GM21367 (cell line): ENCODE data around the gene ATG9B.
"Not testable (repeated sequence)": the region's sequence is repeated elsewhere in the genome, so short reads cannot be mapped to it uniquely, and the experiment has no call there.

Experiments used
- ATAC-seq: cut with Tn5 transposase; IDR thresholded peaks from one replicate; pipeline ENCODE4 v1.9.1; 2021; ENCODE audit not compliant: unreplicated experiment

The ATG9B gene

DNA sequence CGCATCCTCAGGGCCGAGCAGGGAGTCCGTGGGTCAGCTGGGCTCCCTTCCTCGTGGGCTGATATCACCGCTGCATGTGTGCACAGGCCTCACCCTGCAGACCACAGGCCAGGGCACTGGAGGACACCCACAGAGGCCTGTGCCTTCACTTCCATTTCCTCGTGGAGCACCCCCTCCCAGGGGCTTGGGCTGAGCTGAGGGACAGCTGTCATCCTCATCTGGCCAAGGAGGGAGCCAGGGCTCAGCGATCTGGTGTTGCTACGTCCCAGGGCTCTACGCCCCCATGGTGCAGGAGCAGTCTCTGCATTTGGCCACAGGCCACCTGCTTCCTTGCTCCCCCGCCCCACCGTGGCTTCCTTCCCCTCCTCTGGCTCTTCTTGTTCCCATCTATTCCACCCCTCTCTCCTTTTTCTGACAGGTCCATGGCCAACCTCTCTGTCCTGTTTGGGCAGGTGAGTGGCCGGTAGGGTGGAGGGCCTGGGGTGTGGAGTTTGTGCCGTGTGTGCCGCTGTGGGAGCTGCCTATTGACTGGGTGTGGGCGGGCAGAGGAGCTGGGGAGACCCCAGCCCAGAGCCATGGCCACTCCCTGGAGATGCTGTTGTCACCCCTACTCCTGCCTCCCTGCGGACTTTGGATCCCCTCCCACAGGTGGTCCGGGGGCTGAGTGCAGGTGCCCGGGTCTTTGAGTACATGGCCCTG, 15.7 kb upstream of the ATG9B start:
- ATAC-seq, result no peak

DNA sequence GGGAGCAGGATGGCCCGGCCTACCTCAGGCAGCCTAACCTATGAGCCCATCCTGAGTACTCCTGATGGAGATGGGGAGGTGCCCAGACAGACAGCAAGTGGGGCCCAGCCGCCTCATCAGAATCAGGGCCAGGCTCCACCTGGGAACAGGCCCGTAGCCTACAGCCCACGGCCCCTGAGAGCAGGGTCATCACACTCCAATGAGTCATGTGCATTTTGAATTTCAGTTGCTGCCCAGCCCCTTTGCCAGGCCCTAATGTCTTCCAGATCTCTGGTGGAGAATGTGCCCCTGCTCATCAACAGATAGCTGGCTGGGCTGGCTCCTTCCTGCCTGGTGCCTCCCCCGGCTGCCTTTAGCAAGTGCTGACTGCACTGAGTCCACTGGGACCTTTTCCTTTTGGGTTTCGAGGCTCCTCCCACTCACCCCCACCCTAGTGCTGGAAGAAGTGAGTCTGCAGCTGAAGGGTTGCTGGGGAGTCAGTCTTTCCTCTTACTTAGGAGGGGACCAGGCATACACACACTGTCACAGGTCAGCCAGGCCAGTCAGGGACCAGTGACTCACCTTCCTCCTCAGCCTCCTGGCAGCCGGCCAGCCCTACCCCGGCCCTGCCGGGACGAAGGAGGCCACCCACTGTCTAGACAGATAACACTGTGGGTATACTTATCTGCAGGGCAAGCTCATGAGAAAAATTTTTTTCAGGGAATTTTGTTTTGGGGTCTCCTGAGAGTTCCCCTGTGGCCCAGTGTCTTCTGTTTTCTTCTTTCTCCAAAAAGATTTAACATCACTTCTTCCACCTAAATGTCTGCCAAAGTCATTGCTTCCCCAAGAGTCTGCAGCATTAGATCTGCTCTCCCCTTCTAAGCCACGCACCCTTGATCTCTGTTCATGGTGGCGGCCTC, 14.9 kb upstream of the ATG9B start:
- no peak for ATAC-seq

DNA sequence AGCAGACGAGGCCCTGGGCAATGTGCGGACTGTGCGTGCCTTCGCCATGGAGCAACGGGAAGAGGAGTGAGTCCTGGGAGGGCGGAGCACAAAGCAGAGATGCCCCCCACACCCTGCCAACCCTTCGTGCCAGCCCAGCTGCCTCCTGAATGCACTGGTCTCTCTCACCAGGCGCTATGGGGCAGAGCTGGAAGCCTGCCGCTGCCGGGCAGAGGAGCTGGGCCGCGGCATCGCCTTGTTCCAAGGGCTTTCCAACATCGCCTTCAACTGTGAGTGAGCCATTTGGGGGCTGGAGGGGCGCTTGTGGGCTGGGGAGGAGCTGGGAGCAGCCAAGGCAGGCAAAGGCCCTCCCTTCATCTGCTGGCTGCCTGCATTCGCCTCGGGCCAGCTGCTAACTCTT, 11.6 kb upstream of the ATG9B start:
- no peak for ATAC-seq

DNA sequence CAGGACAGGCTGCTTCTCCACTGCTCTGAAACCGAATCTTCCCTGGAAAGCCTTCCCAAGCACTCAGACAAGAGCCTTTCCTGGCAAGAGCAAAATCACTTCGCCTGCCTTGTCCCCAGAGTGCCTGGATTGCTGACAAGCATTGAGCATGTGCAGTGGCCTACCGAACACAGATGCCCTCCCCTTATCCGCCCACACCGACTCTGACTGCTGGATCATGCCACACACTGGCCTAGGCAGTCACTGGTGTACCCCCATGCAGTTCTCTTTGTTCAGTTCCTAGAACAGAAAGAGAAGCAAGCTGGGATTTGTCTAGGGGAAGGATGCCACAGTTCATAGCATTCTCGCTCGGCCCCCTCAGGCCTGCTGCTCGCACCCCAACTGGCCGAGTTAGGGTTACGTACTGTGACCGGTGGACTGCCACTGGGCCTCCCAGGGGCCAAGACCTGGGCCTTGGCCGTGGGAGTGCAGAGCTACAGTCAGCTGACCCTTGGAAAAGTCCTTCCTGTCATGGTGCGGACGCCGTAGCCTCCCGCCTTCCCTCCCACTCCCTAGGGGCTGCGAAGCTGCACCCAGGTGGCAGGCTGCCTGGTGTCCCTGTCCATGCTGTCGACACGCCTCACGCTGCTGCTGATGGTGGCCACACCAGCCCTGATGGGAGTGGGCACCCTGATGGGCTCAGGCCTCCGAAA, 10.9 kb upstream of the ATG9B start:
- ATAC-seq, result no peak

DNA sequence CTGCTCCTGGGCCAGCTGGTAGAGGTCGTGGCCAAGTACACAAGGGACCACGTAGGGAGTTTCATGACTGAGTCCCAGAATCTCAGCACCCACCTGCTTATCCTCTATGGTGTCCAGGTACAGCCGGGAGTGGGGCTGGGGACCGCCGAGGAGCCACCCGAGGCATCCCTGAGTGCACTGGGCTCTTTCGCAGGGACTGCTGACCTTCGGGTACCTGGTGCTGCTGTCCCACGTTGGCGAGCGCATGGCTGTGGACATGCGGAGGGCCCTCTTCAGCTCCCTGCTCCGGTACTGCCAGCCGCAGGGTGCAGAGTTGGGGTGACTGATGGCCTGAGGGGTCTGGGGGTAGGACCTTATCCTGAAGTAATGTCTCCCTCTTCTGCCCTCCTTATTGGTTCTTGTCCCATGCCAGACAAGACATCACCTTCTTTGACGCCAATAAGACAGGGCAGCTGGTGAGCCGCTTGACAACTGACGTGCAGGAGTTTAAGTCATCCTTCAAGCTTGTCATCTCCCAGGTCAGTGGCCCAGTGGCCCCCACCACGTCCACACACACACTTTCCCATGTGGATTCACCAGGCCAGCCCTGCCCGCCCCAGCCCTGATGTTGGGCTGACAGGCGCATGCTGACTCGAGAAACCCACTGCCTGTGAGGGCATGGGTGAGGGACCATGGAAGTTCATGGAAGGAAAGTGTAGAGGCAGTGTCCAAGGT, 10.2 kb upstream of the ATG9B start:
- ATAC-seq, result no peak

DNA sequence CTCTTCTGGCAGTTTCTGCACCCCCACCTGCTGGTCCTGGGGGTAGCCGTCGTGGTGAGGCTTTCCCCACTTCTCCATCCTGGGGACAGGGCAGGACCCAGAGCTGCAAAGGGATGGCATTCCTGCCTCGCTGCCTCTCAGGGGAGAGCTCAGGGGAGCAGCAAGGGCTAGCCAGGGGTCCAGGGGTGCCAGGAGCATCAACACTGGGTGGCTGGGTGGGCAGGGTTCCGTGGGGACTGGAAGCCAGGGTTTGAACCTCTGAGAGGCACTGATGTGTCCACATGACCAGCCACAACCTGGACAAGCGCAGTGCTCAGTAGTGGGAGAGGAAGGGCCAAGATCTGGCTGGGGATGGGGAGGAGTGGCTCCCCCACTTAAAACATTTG, 9.6 kb upstream of the ATG9B start:
- no peak for ATAC-seq

DNA sequence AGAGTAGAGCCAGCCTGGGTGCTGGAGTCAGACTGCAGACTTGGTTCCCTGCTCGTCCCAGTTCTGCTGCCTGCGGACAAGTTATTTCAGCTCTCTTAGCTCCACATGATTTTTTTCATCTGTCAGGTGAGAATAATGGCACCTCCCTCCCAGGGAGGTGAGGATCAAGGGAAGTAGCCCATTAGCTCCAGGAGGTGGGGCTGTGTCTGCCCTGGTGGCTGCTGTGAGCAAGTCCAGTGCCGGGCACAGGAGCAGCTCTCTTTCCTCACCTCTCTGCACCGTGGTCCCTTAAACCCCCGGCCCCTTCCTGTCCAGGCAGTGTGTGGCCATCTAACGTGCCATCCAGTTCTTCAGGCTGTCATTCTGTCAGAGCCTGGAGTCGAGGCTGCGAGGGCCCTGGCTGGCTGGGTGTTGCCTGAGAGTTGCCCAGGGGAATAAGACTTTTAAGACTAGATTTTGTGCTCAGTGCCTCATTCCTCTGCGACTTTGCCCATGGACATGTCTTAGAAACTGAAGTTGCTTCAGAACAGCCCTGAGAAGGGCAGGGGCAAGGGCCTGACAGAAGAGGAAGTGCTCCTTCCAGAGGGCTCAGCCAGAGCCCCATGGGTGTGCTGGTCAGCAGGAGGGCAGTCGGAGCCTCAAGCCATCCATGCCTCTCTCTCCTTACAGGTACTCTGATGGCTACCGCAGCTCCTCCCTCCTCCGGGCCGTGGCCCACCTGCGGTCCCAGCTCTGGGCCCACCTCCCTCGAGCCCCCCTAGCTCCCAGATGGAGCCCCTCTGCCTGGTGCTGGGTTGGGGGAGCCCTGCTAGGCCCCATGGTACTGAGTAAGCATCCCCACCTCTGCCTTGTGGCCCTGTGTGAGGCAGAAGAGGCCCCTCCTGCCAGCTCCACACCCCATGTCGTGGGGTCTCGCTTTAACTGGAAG, 8.9 kb upstream of the ATG9B start:
- no peak for ATAC-seq

DNA sequence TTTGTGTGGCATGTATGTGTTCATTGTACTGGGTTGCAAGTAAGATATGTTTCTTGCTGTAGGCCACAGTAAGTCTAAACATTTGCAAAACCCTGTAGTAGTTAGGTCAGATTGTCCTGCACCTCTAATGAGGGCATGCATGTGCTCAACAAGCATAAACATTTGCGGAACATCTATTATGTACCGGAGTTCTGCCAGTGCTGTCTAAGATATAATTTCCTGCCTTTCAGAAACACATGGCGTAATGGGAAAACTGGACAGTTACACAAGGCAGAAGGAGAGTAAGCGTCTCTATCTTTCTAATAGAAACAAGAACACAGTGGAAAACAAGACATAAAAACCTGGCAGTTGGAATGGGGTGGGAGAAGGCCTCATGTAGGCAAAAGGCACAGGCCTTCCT, 6.7 kb upstream of the ATG9B start:
- ATAC-seq, result no peak

DNA sequence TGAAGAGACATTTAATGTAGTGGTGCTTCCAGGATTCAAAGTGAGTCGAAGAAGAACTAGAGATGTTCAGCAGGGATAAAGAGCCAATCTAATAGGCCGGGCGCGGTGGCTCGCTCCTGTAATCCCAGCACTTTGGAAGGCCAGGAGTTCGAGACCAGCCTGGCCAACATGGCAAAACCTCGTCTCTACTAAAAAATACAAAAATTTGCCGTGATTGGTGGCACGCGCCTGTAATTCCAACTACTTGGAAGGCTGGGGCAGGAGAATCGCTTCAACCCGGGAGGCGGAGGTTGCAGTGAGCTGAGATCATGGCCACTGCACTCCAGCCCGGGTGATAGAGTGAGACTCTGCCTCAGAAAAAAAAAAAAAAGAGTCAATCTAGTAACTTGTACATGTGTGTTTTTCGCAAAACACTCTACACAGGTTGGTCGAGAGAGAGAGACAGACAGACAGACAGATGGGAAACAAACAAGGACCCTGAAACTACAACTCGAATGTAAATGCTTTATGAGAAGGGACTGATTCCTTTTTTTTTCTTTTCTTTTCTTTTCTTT, 4.7 kb upstream of the ATG9B start:
- ATAC-seq, result no peak

DNA sequence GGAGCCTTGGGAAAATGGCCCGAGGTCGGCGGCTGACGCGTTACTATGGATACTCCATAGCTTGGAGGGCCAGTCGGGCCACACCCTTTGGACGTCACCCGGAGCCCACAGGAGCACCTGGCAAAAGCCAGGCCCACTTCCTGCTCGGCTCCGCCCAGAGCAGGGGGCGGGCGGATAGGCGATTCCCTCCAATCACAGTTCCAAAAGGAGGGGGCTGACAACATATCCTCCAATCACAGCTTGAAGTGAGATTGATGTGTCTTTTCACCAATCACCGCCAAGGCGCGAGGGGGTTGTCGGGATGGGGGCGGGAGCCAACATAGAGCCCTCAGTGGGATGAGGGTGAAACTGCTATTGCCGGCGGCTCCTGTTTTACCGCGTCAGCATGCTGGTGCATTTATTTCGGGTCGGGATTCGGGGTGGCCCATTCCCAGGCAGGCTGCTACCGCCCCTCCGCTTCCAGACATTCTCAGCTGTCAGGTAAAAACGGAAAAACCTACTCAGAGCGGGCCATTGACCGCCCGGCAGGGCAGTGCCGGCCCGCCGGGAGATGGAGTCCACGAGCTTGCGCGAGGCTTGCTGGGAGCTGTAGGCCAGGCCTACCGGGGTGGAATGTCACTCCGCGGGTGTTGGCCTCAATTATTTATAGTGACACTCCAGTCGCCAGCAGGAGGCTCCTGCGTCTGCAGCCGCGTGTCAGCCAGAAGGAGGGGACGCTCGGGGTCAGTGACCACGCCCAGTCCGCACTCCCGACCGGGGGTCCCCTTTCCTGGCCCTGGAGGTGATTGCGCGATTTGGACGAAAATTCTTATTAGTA, 4.0 kb upstream of the ATG9B start, which contains the start of gene ABCB8:
TSS of gene ABCB8 (plus strand) at position 320 of the 817 bp plus-strand sequence. CDS start at position 386, 66 bp downstream.
- ATAC-seq, result peak; percentile 95

DNA sequence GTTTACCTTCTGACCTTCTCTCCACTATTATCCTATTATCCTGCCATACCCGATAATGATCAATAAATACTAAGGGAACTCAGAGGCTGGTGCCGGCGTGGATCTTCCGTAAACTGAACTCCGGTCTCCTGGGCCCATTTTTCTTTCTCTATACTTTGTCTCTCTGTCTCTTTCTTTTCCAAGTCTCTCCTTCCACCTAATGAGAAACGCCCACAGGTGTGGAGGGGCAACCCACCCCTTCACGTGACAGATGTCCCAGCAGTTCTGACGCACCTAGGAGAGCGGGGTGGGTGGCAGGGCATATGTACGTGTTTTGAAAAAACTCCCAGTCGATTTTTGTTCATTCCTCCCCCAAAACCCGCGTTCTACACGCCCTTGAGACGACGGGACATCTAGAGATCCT, 3.4 kb upstream of the ATG9B start:
- ATAC-seq, result not testable (repeated sequence)

DNA sequence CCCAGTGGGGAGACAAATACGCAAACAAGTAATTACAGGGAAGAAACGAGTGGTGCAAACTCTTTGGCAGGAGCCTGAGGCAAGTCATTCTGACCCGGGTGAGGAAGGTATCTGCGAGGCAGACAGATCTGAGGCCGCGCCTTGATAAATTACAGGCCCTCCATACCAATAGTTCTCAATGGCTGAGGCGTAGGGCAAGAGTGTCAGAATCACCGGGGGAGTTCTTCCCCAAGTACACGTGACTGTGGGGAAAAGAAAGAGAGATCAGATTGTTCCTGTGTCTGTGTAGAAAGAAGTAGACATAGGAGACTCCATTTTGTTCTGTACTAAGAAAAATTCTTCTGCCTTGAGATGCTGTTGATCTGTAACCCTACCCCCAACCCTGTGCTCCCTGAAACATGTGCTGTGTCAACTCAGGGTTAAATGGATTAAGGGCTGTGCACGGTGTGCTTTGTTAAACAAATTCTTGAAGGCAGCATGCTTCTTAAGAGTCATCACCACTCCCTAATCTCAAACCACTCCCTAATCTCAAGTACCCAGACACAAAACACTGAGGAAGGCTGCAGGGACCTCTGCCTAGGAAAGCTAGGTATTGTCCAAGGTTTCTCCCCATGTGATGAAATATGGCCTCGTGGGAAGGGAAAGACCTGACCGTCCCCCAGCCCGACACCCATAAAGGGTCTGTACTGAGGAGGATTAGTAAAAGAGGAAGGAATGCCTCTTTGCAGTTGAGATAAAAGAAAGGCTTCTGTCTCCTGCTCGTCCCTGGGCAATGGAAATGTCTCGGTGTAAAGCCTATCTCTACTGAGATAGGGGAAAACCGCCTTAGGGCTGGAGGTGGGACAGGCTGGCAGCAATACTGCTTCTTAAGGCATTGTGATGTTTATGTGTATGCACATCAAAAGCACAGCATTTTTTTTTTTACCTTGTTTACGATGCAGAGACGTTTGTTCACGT, 2.8 kb upstream of the ATG9B start:
- not testable (repeated sequence) for ATAC-seq

DNA sequence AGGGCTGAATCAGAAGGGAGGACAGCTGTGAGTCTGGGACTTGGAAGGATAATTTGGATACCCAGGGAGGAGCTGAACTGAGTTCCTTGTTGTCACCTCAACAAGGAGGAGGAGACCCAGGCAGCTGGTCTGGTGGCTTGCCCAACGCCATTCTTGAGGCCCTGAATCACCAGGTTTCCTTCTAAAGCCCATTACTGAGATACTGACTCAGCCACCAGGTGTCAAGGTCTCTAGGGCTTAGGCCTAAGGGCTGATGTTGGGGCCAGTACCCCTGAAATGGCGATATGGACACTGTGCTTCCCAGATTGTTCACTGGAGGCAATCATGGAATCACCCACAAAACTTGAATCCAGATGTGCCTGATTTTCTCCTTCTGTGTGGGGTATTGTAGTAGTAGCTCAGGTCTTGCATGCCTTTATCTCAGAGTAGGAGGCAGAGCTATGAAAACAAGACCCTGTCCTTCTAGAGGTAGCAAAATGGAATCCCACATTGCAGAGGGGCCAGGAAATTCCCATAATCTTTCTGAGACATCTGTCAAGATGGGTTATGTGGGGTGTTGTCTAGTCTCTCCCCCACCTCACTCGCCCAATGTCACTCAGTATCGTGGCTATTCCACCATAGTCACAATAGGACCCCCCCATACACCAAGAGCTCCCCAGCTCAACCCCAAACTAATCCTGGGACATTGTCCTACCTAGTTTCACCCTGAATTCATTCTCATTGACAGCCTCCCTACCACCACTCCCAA, 1.8 kb upstream of the ATG9B start:
- ATAC-seq, result no peak

DNA sequence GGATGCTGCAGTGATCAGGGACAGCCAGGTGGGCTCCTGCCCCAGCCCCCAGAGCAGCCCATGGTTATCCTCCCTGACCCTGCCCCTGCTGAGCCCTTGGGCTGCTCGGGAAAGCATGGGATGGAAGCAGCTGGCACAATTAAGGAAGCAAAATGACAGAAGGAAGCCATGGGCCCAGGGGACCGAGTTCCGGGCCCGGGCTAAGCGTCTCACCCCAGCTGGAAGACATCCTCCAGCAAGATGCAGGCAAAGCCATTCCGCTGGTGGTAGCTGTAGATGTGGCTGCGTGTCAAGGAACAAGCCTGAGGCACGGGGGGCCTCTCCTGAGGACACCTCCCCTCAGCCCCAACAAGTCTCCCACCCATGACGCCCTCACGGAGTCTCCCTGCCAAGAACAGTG, 1.1 kb downstream of the ATG9B start:
- no peak for ATAC-seq

DNA sequence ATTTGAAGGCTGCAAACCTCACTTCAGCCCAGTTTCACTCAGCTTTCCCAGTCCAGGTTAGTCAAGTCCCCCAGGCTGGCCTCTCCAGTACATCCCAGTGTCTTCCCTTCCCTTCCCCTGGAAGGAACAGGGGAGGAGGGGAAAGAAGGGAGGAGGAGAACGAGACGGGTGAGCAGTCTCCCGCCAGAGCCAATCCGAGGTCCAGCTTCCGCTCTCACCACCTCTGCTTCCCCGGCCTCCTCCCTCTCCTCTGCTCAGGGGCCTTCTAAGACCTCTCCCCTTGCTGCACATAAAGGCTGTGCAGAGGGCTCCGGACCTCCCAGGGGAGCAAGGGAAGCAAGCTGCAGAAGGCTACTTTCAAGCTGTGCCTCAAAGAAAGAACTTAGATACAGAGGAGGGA, 4.1 kb downstream of the ATG9B start:
- ATAC-seq, result no peak

DNA sequence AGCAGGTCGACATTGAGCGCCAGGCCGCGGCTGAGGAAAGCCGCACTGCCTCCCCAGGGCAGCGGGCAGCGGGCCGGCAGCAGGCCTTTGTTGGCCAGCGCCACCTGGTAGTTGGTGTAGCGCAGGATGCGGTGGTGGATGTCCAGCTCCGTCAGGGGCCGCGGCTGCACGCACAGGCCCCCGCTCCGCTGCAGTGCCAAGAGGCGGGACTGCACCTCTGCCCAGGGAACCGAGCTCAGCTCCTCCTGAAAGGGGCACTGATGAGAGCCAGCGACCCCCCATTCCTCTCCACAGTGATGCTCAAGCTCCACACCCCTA, 5.2 kb downstream of the ATG9B start:
- no peak for ATAC-seq

DNA sequence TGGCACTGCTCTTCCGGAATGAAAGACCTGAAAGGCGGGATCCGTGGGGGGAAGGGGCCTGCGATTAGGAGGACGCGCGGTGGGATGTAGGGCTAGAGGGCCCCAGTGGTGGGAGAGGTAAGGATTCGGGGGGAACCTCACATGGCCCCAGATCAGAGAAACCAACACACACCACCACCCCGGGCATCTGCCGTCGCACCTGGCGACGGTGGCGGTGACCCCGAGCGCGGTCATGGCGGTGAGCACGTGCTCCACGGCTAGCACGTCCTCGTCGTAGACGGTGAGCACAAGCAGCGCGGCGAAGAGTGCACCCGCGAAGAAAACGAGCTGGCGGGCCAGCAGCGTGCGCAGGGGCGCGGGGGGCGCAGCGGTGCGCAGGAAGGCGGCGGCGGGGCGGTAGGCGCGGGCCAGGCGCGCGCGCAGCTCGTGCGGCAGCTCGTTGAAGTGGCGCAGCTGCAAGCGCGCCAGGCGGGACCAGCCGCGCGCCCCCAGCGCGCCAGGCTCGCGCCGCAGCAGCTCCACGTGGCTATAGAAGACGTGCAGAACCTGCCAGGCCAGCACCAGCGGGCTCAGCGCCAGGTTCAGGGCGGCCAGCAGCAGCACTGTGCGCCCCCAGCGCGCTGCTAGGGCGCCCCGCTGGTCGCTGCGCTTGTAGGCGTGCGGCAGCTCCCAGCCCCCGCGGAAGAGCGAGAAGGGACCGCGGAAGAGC, 5.7 kb downstream of the ATG9B start:
- no peak for ATAC-seq
